DND-41 (cell line): ENCODE results near the gene KRTAP2-3.

Source experiments
- EZH2 ChIP-seq: IDR thresholded peaks from 3 replicates; pipeline ENCODE4 v1.6.1; 2012; ENCODE audit warnings: borderline replicate concordance, low read depth, mild to moderate bottlenecking, moderate library complexity, low read length, inconsistent platforms; ENCODE audit not compliant: severe bottlenecking
- TF ChIP-seq, protein P1 (sequence below): IDR thresholded peaks from 2 replicates; pipeline ENCODE4 v1.5.1; 2012; ENCODE audit warnings: borderline replicate concordance, low read length, moderate library complexity, mild to moderate bottlenecking; ENCODE audit not compliant: poor library complexity, severe bottlenecking; ENCODE audit errors: extremely low read depth

DNA sequence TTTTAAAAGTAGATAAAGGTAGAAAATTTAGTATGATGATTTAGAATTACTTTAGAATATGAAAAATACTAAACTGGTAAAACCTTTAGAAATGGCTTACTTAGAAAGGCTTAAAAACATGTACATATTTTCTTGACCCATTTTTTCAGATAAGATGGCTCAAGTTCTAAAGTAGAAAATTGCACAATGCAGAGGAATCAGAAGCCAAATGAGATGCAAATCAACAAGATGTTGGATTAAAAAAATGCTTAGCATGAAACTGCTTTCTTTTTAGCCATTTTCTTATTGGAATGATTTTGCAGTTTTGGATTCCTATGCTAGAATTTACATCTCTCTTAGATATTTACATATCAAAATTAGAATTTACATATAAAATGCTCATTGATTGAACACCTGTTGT lies 49.5 kb downstream of the KRTAP2-3 start:
- TF ChIP-seq, protein P1, sequence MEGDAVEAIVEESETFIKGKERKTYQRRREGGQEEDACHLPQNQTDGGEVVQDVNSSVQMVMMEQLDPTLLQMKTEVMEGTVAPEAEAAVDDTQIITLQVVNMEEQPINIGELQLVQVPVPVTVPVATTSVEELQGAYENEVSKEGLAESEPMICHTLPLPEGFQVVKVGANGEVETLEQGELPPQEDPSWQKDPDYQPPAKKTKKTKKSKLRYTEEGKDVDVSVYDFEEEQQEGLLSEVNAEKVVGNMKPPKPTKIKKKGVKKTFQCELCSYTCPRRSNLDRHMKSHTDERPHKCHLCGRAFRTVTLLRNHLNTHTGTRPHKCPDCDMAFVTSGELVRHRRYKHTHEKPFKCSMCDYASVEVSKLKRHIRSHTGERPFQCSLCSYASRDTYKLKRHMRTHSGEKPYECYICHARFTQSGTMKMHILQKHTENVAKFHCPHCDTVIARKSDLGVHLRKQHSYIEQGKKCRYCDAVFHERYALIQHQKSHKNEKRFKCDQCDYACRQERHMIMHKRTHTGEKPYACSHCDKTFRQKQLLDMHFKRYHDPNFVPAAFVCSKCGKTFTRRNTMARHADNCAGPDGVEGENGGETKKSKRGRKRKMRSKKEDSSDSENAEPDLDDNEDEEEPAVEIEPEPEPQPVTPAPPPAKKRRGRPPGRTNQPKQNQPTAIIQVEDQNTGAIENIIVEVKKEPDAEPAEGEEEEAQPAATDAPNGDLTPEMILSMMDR, result no peak
- no peak for TF ChIP-seq EZH2
